Activated CD4-positive, alpha-beta T cell treated with anti-CD3 and anti-CD28 coated beads, Interleukin-2, amount 50 U/mL, for 1 hour (primary cell): ENCODE measurements around the gene COA3.
"Not testable (repeated sequence)": the region's sequence is repeated elsewhere in the genome, so short reads cannot be mapped to it uniquely, and the experiment has no call there.

Source experiments
- DNase-seq: peaks from one replicate; pipeline ENCODE4 v3.0.0-alpha.2; 2020

Gene COA3

DNA sequence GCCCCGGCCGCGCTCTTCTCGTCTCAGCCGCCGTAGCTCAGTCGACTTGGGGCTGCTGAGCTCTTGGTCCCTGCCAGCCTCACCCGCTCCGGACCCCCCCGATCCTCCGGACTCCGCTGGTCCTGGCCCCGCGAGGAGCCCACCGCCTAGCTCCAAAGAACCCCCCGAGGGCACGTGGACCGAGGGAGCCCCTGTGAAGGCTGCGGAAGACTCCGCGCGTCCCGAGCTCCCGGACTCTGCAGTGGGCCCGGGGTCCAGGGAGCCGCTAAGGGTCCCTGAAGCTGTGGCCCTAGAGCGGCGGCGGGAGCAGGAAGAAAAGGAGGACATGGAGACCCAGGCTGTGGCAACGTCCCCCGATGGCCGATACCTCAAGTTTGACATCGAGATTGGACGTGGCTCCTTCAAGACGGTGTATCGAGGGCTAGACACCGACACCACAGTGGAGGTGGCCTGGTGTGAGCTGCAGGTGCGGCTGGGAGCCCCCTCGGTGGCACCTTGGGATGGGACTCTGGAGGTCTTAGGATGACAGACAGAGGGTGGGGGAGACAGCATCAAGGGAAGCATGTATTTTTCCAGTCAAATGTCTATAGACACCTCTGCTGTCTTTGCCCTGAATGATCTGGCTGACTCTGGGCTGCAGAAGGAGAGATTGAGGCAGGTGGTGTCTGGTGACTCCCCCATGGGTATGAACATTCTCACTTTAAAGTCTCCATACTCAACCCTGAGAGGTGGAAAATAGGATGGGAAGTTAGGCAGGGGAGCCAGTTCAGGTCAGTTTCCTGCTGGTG is 17.5 kb downstream of the COA3 start:
- no peak for DNase-seq

- DNase-seq = no peak
These were observed 18.3 kb downstream of the COA3 start, which contains the start of gene WNK4 for GRCh38 chr17:42779936-42780850. WNK4 (plus strand) TSS chr17:42780610; CDS start chr17:42780699, 89 bp downstream.

DNA sequence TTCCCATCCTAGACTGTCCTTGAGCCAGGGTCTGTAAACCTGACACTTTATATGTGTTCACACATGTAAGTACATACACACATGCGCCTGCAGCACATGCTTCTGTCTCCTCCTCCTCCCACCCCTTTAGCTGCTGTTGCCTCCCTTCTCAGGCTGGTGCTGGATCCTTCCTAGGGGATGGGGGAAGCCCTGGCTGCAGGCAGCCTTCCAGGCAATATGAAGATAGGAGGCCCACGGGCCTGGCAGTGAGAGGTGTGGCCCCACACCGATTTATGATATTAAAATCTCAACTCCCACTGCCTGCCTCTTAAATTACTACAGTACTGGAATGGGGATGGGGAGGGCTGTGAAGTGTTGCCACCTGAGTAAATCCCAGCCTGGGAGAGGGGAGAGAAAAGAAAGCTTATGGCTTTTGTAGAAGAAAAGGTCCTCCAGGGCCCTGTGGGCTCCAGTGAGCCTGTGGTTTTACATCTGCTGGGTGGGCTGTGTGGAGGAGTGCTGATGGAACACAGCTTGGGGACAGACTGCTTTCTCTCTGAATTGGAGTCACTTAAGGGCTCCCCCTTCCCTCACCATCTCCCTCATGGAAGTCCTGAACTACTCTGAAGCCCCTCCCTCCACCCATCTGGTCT is 19.1 kb downstream of the COA3 start:
- DNase-seq = no peak

DNA sequence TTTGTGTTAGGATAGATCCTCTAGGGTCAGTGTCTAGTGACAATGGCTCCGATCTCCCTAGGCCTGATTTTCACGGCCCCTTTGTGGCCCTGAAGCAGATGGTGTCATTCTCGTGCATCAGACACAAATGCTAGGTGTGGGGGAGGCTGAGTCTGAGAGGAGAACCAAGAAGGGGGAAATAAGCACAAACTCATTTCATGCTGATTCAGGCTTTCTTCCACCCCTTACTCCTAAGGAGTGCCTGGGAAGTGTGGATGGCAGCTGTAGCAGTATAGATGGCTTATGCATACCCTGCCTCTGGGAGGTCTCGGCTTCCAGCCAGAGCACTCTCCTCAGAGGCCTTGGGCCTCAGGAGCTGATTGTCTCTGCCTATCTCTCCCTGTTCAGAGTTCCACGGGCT is 19.9 kb downstream of the COA3 start:
- DNase-seq = no peak

DNA sequence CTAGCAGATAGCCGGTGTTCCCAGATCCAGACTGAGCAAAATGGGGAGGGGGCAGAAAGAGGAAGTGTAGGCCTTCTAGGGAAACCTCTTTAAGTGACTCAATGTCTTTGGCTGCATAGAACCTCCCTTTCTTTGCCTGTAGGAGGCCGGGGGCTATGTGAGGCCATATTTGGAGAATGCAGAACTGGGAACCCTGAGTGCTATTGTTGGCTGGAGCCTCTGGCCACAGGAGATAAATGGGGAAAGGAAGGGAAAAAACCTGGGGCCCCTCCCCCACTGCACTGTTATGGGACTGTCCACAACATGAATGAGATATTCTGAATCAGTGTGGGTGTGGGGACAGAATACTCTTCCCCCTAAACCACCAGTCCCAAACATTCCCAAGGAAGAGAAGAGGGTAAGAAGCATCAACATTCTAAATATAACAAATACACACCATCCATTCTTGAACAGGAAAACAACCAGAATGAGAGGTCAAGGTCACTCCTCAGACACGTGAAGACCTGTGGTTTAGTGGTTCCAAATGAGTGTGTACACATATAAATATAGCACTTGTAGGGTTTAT is 22.9 kb downstream of the COA3 start:
- no peak for DNase-seq

GRCh38 chr17:42774066-42774745 is 24.3 kb downstream of the COA3 start:
- no peak for DNase-seq

DNA sequence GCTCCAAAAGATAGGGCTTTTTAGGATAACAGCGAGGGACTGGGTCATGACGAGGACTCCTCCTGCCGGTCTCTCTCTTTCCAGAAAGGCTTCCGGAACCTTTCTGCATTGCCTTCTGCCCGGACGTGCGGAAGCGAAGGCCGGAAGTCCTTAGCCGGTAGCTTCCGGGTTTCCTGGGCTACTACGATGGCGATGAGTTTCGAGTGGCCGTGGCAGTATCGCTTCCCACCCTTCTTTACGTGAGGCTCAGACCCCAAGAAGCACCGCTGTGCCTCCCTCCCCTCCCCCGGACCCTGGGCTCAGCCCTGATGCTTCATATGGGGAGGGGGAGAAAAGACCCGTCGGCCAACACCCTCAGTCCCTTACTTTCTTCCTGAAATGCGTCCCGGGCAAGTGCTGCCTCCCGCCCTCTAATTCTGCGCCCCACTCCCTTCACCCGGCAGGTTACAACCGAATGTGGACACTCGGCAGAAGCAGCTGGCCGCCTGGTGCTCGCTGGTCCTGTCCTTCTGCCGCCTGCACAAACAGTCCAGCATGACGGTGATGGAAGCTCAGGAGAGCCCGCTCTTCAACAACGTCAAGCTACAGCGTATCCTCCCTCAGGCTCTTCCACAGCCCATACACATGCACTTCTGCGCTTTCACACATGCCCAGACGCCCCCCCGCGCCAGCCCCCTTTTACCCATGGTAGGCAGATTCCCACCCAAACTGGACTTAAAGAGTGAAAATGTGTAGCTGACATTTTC is 25.0 kb downstream of the COA3 start, which contains the start of gene VPS25:
TSS of gene VPS25 (plus strand) at position 160 of the 746 bp plus-strand sequence. CDS start at position 187, 27 bp downstream.
- peak; percentile 69 for DNase-seq

DNA sequence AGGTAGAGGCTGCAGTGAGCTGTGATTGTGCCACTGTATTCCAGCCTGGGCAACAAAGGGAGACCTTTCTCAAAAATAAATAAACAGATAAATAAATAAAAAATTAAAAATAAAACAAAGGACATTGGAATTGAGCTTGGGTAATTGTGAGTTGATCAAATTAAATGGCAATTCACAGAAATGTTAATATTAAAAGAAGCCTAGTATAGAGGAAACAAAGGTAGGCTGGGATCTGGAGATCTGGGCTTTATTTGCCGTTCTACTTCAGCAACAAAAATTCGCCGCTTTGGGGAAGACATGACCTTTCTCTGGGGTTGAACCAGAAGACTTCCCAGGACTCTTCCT is 25.6 kb downstream of the COA3 start:
- DNase-seq = no peak

- DNase-seq = not testable (repeated sequence)
These were observed 28.5 kb downstream of the COA3 start for GRCh38 chr17:42769964-42770363.

DNA sequence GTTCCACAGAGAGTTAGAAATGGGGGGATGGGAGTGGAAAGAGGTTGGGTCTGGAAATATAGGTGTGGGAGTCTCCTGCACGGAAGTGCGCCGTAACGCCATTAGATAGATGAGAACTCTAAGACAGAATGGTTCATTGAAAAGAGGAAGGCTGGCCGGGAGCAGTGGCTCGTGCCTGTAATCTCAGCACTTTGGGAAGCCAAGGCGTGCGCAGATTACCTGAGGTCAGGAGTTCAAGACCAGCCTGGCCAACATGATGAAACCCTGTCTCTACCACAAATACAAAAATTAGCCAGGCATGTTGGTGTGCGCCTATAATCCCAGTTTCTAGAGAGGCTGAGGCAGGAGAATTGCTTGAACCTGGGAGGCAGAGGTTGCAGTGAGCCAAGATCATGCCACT is 30.5 kb downstream of the COA3 start:
- DNase-seq = not testable (repeated sequence)

GRCh38 chr17:42767512-42767911 is 31.0 kb downstream of the COA3 start:
- DNase-seq = no peak

DNA sequence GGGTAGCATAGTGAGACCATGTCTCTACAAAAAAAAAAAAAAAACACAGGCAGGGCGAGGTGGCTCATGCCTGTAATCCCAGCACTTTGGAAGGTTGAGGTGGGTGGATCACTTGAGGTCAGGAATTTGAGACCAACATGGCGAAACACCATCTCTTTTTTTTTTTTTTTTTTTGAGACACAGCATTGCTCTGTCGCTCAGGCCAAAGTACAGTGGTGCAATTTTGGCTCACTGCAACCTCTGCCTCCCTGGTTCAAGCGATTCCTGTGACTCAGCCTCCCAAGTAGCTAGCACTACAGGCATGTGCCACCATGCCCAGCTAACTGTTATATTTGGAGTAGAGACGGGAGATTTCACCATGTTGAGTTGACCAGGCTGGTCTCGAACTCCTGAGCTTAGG is 32.4 kb downstream of the COA3 start:
- DNase-seq = no peak

- no peak for DNase-seq
These were observed 36.9 kb downstream of the COA3 start for GRCh38 chr17:42761638-42762037.

GRCh38 chr17:42760652-42761581 is 37.6 kb downstream of the COA3 start, which contains the start of gene RAMP2:
RAMP2 (plus strand) TSS chr17:42761227; CDS start chr17:42761262, 35 bp downstream.
- DNase-seq = no peak

DNA sequence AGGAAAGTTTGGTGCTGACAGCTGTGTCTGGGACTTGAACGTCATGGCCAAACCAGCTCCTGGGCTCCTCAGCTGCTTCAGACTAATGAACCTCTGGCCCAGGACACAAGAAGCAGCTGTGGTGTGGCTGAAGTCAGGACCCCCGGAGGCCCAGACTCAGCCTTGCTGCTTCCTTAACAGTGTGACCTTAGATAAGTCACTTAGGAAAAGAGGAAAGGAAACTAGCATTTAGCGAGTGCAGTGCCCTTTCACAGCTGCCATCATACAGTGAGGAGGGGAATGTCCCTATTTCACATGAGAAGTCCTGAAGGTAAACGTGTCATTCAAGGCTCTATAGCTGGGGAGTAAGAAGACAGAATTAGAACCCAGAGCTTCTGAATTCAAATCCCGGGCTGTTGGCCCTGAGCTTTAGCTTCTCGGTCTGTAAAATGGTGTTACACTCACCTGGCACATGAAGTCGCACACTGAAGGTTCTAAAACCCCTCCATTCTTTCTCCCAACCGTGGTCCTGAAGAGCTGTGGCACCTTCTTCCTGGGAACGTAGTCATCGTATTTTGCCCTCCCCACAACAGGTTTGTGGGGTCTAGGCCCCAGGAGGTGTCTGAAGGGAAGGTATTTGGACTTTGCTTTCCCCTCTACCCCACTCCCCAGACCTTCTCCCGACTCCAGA is 38.4 kb downstream of the COA3 start:
- DNase-seq = no peak

DNA sequence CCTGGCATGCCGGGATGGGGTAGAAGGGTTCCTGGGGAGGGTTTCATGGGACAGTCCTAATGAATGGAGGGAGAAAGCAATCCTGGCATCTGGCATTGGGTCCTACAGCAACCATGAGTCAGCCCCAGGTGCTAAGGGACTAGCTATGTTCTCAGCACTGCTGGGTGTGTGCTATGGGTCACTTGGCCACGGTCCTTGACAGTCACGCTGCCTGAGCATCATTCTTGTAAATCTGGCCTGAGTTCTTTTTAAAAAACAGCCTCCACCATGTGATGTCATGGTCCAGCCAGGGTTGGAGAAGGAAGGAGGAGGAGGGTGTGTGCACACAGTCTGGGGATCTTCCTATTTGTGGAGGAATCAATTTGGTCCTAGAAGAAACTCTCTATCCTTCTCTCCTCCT is 43.7 kb downstream of the COA3 start:
- DNase-seq = no peak

- DNase-seq = no peak
These were observed 46.9 kb downstream of the COA3 start for GRCh38 chr17:42751628-42752027.

DNA sequence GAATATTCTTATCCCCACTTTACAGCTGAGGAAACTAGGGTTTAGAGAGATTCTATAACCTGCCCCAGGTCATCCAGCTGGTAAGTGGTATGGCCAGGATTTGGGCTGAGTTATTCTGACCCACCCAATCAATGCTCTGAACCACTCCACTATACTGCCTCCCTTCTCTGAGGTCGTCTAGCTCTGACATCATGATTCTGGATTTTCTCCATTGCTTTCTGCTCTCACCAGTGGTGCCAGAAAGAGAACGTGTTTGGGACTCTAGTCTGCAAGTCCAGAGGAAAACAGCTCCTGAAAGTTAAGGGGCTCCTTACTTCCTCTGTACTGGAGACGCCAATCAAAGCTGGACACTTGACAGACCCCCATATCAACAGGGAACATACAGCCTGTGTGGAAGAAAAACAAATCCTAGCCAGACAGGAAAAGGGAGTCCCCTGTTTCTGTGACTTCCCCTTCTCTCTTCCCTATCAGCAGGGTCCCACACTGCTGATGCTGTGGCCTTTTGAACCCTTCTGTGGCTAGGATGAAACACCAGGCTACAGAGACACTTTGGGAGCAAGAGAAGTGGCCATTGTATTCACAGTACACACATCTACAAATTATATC is 47.7 kb downstream of the COA3 start:
- no peak for DNase-seq
